HepG2 (cell line): ENCODE results near the gene DARS2. TPM values are rescaled to one million over a fixed set of nuclear protein-coding genes. Genes with fewer than 3 reads are reported as not detected.
A peak's percentile ranks its signal among the peaks of the same experiment; 100 is the strongest.

Source experiments
- ATF6 ChIP-seq: sonication (generic); formaldehyde crosslinking; conservative IDR thresholded peaks from 2 replicates; pipeline ENCODE4 v1.4.0; 2020; ENCODE audit warnings: missing genetic modification reagents
- BORCS8-MEF2B ChIP-seq: sonication (generic); formaldehyde crosslinking; IDR thresholded peaks from 2 replicates; pipeline ENCODE4 v1.8.0; 2022; ENCODE audit warnings: mild to moderate bottlenecking, missing genetic modification reagents
- ESRRA ChIP-seq: sonication (generic); formaldehyde crosslinking; IDR thresholded peaks from 2 replicates; pipeline ENCODE4 v1.5.1; 2020; ENCODE audit warnings: mild to moderate bottlenecking, low read depth, missing genetic modification reagents
- HMGA1 ChIP-seq: sonication (generic); formaldehyde crosslinking; conservative IDR thresholded peaks from 2 replicates; pipeline ENCODE4 v1.4.0; 2020; ENCODE audit warnings: missing genetic modification reagents
- JUN ChIP-seq: sonication (generic); formaldehyde crosslinking; IDR thresholded peaks from 2 replicates; pipeline ENCODE4 v1.4.0; 2020; ENCODE audit warnings: mild to moderate bottlenecking, missing genetic modification reagents
- MNT ChIP-seq: fragments of 450-650 bp; IDR thresholded peaks from 2 replicates; pipeline ENCODE4 v1.6.1; 2016
- RBFOX2 ChIP-seq: fragments of 200-400 bp; formaldehyde crosslinking; IDR thresholded peaks from 2 replicates; pipeline ENCODE4 v1.6.1; 2017; ENCODE audit warnings: low read depth, mild to moderate bottlenecking, low read length
- SAP130 ChIP-seq: IDR thresholded peaks from 2 replicates; pipeline ENCODE4 v1.6.1; 2016; ENCODE audit warnings: low read depth
- TEF ChIP-seq: sonication (generic); formaldehyde crosslinking; IDR thresholded peaks from 2 replicates; pipeline ENCODE4 v1.5.0; 2020; ENCODE audit warnings: missing genetic modification reagents
- YY1 ChIP-seq: IDR thresholded peaks from 2 replicates; pipeline ENCODE4 v1.6.1; 2011; ENCODE audit warnings: low read length, low read depth, moderate library complexity, mild to moderate bottlenecking; ENCODE audit not compliant: insufficient read depth, insufficient replicate concordance
- ZBTB14 ChIP-seq: sonication (generic); formaldehyde crosslinking; IDR thresholded peaks from 2 replicates; pipeline ENCODE4 v1.4.0; 2020; ENCODE audit warnings: missing genetic modification reagents
- ZEB1 ChIP-seq: IDR thresholded peaks from 2 replicates; pipeline ENCODE4 v1.6.1; 2012; ENCODE audit warnings: mild to moderate bottlenecking, low read depth, inconsistent platforms; ENCODE audit not compliant: insufficient replicate concordance
- ZNF431 ChIP-seq: sonication (generic); formaldehyde crosslinking; IDR thresholded peaks from 2 replicates; pipeline ENCODE4 v1.9.0; 2022; ENCODE audit warnings: missing genetic modification reagents, low read depth, mild to moderate bottlenecking, borderline replicate concordance
- ZNF652 ChIP-seq: IDR thresholded peaks from 2 replicates; pipeline ENCODE4 v1.6.1; 2016; ENCODE audit warnings: low read depth, borderline replicate concordance
- ZNF781 ChIP-seq: sonication (generic); formaldehyde crosslinking; IDR thresholded peaks from 2 replicates; pipeline ENCODE4 v1.5.1; 2020; ENCODE audit warnings: borderline replicate concordance, mild to moderate bottlenecking, missing genetic modification reagents; ENCODE audit errors: not compliant biosample characterization
- ZXDC ChIP-seq: sonication (generic); formaldehyde crosslinking; IDR thresholded peaks from 2 replicates; pipeline ENCODE4 v1.5.0; 2020; ENCODE audit warnings: mild to moderate bottlenecking, missing genetic modification reagents
- polyA plus RNA-seq, 8 experiments: library from polyadenylated mRNA; depleted of rRNA in 3 of 8; stranded (reverse) in 7 of 8; unstranded in 1 of 8; fragments of >200 nt; fragmentation: Illumina TruSeq in 4 of 8; extraction: Trizol in 4 of 8; gene quantifications; 2 replicates each; pipeline versions ENCODE4 v1.2.1 to v1.2.3, GENCODE V29; 2011 to 2016; ENCODE audit warnings: low read depth in 4 of 8, missing spikeins in 1 of 8, mixed read lengths in 1 of 8; ENCODE audit not compliant: insufficient read depth in 1 of 8
- total RNA-seq, 5 experiments: library from RNA; depleted of rRNA; stranded (reverse); fragments of >200 nt; fragmentation: Illumina TruSeq; extraction: Trizol; gene quantifications; 2 replicates each; pipeline ENCODE4 v1.2.3, GENCODE V29; 2016; ENCODE audit warnings: low read depth in 1 of 5

Gene DARS2
- total and polyA plus RNA-seq, 2 of the 13 experiments (the other 11 are each of a cell fraction or from before 2014, with no cell fraction given): 17.6 to 27.7 TPM

- peak; percentile 24; the same call in 1 of the 2 replicates for TF ChIP-seq BORCS8-MEF2B (CRISPR knock-in tag)
- no peak for TF ChIP-seq SAP130
- peak; percentile 73 for TF ChIP-seq MNT
- no peak for TF ChIP-seq HMGA1 (CRISPR knock-in tag)
- peak; percentile 81 for TF ChIP-seq ZEB1
- peak; percentile 14; the same call in 1 of the 2 replicates for TF ChIP-seq ZBTB14 (CRISPR knock-in tag)
- TF ChIP-seq JUN (CRISPR knock-in tag): 0 out of 2 replicates have a peak, but pooled peaks have one; percentile 36
- peak; percentile 93; the same call in 1 of the 2 replicates for TF ChIP-seq ATF6 (CRISPR knock-in tag)
- peak; percentile 28; the same call in 1 of the 2 replicates for TF ChIP-seq ZNF431
- TF ChIP-seq TEF (CRISPR knock-in tag): peak; percentile 59; the same call in 1 of the 2 replicates
- peak; percentile 53 for TF ChIP-seq RBFOX2
- TF ChIP-seq ZNF781: peak; percentile 89
- TF ChIP-seq ZNF652 (CRISPR knock-in tag): 0 out of 2 replicates have a peak, but pooled peaks have one; percentile 8
- 0 out of 2 replicates have a peak, but pooled peaks have one; percentile 6 for TF ChIP-seq ESRRA (CRISPR knock-in tag)
- peak; percentile 80 for TF ChIP-seq YY1
- TF ChIP-seq ZXDC (CRISPR knock-in tag): 0 out of 2 replicates have a peak, but pooled peaks have one; percentile 54
Measured at GRCh38 chr1:173867753-173868265, 43.3 kb downstream of the DARS2 start, which contains the start of gene GAS5 (continued).
